HG03571 (cell line): ENCODE data around the gene TUBB4A.

Experiments used
- ATAC-seq: cut with Tn5 transposase; IDR thresholded peaks from one replicate; pipeline ENCODE4 v1.9.1; 2021; ENCODE audit not compliant: unreplicated experiment

The TUBB4A gene

DNA sequence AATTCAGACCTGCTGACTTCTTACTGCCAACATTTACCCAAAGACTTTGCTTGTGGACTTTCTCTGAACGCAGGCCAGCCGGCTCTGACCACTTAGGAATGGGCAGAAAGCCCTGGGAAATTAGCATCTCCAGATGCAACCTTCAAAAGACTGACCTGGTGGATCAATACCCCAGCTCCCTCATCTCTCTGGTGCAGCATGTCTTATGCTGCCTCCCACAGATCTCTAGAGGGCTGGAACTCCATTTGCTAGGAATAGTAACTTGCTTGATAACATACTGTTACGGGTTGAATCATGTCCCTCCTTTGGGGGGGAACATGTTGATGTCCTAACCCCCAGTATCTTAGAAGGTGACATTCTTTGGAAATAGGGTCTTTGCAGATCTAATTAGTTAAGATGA lies 55.7 kb downstream of the TUBB4A start:
- no peak for ATAC-seq
